Cardiac septum (tissue), 1 donor: ENCODE measurements around the gene AOPEP. TPM values are rescaled to one million over a fixed set of nuclear protein-coding genes. Genes with fewer than 3 reads are reported as not detected.
"Not testable (repeated sequence)": the region's sequence is repeated elsewhere in the genome, so short reads cannot be mapped to it uniquely, and the experiment has no call there.

Experiments
- DNase-seq: peaks from one replicate; pipeline ENCODE4 v3.0.0-alpha.2; 2020; ENCODE audit warnings: low spot score
- intact Hi-C: fragments of 100-400 bp; cut with DNase I; formaldehyde crosslinking; loops from one replicate; pipeline ENCODE4 v1.14.0; 2022
- total RNA-seq: library from RNA; stranded (reverse); fragmentation: NEBNext Ultra II Directional; extraction: Animal tissue kit (Norgen Biotek cat#: 25700); gene quantifications from one replicate; pipeline ENCODE4 v1.2.1, GENCODE V29; 2021
- donor health status: DM: no; HTN: no; CAD: no.

Gene AOPEP
- total RNA-seq, 1 donor from 2014 or later, result 260 TPM

- no peak for DNase-seq
- intact Hi-C loops, result loop anchor here (2.0 to 5.0 kb wide), 3 partner anchors 33 to 78 kb away; no protein-coding TSS in a partner anchor
These were observed 224.3 kb downstream of the AOPEP start for GRCh38 chr9:94950579-94951323.

DNA sequence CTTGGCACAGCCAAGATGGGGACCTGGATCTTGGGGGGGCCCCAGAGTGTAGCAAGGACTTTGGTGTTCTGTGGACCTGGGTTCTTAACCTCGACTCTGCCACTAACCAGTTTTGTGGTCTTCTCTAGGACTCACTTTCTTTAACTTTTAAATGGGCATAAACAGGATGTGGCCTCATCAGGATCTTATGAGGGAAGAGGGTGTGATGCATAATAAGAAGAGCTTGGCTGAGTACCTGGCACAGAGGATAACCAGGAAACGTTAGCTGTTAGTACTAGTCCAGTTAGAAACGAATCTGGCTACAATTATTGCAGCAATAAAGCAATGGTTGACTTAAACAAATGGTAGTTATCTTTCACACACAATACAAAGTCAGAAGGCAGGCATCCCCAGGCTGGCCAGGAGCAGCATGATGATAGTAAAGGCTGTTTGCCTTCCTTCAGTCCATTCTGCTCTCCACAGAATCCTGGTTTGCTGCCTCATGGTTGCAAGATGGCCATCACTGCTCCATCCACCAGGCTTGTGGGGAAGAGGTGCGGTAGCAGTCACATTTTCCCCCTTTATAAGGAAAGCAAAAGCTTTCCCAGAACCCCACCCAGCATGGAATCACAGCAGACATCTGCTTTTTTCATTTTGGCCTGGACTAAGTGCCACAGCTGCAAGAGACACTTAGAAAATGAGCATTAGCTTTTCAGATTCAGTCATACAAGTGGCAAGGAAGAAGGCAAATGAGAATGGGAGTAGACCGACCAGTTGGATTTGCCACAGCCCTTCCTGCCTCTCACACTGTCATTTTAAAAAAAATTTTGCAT, 225.0 kb downstream of the AOPEP start:
- DNase-seq, result no peak
- intact Hi-C loops, result loop anchor here (2.0 to 5.0 kb wide), 5 partner anchors 34 to 169 kb away; no protein-coding TSS in a partner anchor

GRCh38 chr9:94952565-94953373, 226.3 kb downstream of the AOPEP start:
- intact Hi-C loops, result loop anchor here (2.0 to 5.0 kb wide), 3 partner anchors 35 to 170 kb away; no protein-coding TSS in a partner anchor
- DNase-seq, result no peak

DNA sequence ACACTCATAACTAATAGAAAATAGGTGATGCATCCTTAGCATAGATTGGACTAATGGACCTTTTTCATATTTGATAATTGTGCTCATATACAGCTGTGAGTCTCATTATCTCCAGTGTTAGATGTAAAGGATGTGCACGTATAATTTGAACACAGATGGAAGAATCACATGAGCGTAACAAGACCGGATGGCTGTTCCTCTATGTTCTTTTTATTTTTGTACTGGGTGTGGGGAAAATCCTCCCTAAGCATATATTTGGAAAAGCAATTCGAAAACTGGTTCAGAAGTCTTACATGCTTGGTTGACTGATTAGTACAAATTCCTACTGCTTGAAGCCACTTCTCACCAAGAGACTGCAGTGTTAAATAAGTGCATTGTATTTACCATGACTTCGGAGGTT, 230.2 kb downstream of the AOPEP start:
- no peak for DNase-seq
- intact Hi-C loops, result no loop called here

GRCh38 chr9:94960964-94961363, 234.5 kb downstream of the AOPEP start:
- DNase-seq, result no peak
- intact Hi-C loops, result no loop called here

DNA sequence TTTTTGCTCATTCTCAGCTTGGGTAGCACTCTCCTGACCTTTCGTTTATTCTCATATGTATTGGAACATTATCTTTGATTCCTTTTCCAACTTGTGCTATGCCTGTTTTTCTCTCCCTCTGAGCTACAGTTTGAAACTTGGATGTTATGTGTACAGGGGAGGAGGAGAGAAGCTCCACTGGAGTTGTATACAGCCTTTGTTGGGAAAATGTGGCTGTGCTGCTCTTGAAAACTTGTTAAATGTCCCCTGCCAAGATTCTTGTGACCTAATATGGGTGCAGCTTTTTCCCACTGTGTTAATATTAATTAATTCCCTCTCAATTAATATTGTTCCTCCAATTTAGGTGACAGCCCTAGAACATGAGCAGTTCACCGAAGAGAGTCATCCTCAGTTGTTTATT, 235.4 kb downstream of the AOPEP start:
- intact Hi-C loops, result no loop called here
- no peak for DNase-seq

GRCh38 chr9:94965631-94966030, 239.1 kb downstream of the AOPEP start:
- DNase-seq, intact Hi-C loops: not testable (repeated sequence)

DNA sequence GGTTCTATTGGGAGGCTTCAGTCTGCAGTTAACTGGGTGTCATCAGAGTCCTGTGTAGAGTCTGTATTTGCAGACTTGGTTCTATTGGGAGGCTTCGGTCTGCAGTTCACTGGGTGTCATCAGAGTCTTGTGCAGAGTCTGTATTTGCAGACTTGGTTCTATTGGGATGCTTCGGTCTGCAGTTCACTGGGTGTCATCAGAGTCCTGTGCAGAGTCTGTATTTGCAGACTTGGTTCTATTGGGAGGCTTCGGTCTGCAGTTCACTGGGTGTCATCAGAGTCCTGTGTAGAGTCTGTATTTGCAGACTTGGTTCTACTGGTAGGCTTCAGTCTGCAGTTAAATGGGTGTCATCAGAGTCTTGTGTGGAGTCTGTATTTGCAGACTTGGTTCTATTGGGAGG, 239.5 kb downstream of the AOPEP start:
- intact Hi-C loops, DNase-seq: not testable (repeated sequence)

DNA sequence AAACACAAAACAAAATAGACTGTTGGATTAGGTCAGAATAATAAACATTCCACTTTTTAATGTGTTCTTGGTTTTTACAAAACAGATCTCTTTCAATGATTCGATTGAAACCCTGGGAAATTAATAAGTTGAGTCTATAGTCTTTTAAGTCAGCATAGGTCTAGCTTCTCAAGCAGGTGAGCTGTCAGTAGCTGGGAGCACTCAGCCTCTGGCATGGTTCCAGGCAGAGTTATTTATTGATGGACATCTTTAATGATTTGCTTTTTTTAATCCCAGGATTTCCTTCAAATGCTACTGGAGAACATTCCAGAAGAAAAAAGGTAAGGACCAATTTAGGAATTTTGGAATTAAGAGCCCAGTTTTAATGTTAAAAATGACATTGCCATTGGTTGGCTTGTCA, 241.0 kb downstream of the AOPEP start:
- DNase-seq, result no peak
- intact Hi-C loops, result no loop called here

DNA sequence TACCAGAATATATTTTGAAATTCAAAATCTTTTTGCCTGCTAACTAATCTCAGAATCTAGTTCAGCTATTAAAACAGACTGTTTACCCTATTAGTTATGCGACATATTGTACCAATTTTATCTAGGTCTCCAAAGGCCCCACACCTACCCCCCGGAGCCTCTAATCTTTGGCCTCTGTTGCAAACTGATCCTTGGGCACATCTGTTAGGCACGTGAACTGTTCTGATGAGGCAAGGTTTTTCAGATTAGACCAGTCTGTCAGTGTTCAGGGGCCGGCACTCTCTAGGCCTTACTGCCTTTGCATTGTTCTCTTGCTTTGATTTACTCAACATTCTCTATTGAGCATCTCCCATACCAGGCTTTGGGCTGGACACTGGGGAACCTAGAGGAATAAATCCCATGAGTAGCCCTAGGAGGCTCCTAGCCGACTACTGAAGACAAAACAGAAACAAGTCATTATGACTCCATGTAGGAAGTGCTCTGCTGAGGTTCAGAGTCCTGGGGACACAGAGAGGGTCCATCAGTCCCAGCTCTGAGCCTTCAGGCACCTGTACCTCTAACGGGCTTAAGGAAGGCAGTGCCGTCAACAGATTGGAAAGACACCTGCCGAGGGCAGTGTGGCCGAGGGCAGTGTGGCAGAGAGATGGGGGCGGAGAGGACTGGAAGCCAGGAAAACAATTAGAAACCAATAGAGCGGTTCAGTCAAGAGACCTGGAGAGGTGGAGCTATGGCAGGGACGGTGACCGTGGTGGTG, 245.1 kb downstream of the AOPEP start:
- no peak for DNase-seq
- intact Hi-C loops, result no loop called here

GRCh38 chr9:94973451-94973941, 247.0 kb downstream of the AOPEP start:
- no peak for DNase-seq
- intact Hi-C loops, result no loop called here

GRCh38 chr9:94974154-94974879, 247.8 kb downstream of the AOPEP start:
- intact Hi-C loops, result no loop called here
- no peak for DNase-seq

- intact Hi-C loops, result no loop called here
- no peak for DNase-seq
These were observed 249.0 kb downstream of the AOPEP start for GRCh38 chr9:94975480-94975879.

GRCh38 chr9:94976077-94976476, 249.6 kb downstream of the AOPEP start:
- intact Hi-C loops, result no loop called here
- no peak for DNase-seq

DNA sequence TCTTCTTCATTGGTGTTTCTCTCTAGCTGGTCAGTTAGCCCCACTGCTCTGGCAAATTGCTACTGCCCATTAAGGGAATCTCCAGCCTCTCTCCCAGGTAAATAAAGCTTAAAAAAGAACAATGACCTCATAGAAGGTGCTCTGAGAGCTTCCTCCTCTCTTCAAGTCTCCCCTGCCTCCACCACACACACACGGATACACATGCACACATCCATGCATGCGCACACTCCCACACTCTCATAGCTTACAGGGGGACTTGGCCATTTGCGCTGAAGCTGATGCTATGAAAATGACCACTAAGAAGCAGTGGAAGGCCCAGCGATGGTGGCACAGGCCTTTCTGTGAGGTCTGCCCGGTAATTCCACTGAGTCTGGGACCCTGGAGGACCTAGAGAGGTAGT, 250.9 kb downstream of the AOPEP start:
- intact Hi-C loops, result no loop called here

DNA sequence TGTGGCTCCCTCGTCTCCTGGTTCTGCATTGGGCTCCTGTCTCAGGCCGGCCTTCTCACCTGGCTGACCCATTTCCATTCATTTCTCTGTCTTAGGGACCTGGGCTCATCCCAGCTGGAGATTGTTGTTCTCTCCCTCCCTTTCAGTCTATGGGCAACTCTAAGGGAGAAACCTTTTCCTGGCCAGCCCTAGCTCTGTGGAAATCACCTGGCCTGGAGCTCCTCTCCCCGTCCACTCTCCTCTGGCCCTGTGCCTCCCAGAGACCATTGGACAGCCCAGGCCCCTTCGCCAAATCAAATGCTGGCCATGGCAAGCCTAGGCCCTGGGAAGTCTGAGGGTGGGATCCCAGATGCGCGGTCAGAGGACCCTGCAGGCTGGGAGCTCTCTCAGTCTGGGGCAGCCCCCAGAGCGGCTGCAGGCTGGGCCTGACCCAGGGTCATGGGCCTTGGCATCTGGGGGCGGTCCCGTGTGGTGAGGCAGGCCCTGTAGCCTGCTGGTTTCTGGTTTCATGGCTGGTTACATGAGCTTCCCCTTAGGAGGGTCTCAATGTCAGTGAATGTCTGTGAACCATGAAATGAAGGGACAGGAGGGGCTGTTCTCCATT, 253.5 kb downstream of the AOPEP start:
- intact Hi-C loops, result no loop called here
- no peak for DNase-seq

More for the DNA sequence above, 250.9 kb downstream of the AOPEP start:
- DNase-seq, result no peak

DNA sequence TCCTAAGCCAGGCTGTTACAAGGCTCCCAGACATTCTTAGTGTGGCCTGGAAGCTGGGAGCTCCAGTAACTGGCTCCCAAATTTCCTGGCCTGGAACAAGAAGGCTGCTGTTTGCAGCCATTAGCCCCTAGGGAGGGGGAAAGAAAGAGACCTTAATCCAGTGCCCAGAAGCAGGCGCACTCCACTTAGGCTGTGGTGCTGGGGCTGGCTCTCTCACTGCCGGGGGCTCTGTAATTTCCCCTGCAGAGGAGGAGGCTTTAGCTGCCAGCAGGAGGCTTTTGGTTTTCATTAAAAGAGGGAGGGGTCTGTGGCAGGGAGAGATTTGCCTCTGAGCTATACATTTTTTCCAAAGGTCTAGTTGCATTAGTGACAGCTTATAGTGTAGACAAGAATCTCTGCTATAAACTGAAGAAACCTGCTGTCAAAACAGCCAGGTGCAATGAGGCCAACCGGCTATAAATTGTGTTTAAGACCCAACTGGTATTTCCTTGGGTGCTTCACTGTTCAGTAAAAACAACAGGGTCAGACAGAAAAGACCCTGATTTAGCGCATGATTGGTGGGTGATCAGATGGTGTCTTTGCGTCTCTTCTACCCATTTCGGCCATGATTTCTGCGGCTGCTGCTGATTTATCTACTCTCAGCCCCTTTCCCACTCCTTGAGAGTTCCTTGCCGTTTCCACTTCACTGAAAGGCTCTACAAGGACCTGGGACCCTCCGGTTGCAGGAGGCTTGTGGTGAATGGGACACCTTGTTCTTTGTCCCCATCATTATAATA, 254.6 kb downstream of the AOPEP start:
- intact Hi-C loops, result no loop called here
- DNase-seq, result no peak
